GM21367 (cell line): ENCODE measurements around the gene FAM107A.
A peak's percentile ranks its signal among the peaks of the same experiment; 100 is the strongest.
"Not testable (repeated sequence)": the region's sequence is repeated elsewhere in the genome, so short reads cannot be mapped to it uniquely, and the experiment has no call there.

Experiments
- ATAC-seq: cut with Tn5 transposase; IDR thresholded peaks from one replicate; pipeline ENCODE4 v1.9.1; 2021; ENCODE audit not compliant: unreplicated experiment

Gene FAM107A

GRCh38 chr3:58537412-58538301 is 39.5 kb downstream of the FAM107A start:
- no peak for ATAC-seq

DNA sequence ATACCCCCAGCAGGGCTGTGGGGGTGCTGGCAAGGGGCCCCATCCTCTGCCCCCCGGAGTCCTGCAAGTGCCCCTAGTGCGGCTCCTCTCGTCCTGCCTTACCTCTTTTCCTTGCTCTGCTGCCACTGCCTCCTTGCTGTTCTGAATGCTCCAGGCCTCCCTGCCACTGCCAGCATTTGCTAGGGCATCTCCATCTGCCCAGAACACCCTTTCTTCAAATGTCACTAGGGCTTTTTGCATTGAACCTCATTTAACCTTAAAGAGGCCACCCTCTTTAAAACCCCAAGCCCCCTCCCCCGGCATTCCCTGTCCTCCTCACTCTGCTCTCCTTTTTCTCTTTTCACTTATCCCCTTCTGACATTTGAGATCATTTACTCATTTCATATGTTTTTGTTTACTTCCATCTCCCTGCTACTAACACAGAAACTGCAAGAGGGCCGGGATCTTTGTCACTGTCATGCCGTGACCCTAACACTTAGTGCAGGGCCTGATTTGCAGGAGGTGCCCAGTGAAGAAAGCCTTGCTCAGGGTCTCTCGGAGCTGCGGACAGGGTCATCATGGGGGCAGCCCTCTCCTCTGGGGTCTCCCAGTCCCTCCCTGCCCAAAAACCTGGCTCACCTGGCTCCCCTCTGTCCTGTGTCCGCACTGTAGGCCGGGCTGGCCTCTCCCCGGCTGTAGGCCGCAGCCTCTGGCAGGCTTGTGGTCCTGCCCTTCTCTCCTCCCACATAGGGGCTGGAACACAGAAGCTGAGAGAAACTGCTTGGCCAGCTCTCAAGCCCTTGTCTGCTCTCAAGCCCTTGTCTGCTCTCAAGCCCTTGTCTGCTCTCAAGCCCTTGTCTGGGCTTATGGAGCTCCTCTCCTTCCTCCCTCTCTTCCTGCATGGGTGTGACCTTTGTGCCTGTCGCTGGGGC is 40.4 kb downstream of the FAM107A start, which contains the start of gene ACOX2:
Gene ACOX2 (minus strand): TSS at position 690 of the 911 bp plus-strand sequence. CDS start 2,084 bp downstream, outside the sequence.
- ATAC-seq: no peak

DNA sequence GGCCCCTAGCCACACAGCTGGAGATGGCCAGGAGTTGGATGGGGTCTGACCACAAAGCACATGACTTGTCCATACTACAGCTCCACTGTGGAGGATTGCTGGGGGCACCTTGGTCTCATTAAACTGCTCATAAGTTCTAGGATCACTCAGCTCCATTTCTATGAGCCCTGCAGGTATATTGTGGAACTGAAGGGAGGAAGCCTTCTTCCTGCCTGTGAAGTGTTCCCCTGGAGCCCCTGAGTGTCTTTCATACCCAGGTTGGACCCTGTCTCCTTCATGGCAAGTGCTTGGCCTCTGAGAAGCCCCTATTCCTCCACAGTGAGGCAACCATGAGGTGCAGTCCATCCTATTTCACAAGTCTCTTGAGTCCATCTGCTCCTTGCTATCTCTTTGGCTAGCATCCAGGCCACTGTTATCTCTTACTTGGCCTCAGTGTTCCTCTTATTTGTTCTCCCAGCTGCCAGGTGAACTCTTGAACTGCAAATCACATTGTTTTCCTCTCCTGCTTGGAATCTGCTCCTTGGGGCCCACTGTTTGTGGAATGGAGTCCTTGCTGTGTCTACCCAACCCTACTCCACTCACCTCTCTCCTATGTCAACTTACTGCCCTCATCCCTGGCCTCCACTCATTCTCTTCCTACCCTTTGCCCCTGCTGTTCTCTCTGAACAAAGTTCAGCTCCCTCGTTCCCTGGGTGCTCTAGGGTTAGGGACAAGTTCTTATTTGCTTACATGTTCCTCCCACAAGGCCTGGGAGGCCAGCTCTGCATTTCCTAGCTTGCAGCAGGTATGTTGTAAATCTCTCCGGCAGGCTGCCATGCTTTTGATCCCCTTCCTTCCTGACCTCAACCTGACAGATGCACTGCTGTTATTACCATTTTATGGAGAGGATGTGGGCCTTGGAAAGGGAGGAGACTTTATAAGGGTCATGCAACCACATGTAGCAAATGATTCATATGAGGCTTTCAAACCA is 41.4 kb downstream of the FAM107A start:
- no peak for ATAC-seq

GRCh38 chr3:58534592-58535494 is 42.3 kb downstream of the FAM107A start:
- no peak for ATAC-seq

GRCh38 chr3:58532794-58533220 is 44.4 kb downstream of the FAM107A start:
- ATAC-seq: peak; percentile 91

DNA sequence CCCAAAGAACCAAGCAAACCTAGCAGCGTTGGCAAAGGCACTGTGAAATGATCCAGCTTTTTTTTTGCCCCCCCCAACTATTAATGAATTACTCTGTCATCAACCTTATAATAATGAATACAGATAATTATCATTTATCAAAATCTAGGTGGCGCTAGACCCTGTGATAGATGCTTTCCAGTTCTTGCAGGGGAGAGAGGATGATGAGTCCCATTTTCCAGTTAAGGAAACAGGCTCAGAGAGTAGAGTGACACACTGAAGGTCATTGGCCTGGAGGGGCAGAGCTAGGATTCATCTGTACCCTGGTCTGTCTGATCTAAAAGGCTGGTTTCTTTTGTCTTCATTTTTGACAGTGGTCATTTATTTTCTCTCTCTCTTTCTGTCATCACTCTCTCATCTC is 45.2 kb downstream of the FAM107A start:
- ATAC-seq: no peak

- ATAC-seq: no peak
Observed at GRCh38 chr3:58531555-58531954, 45.6 kb downstream of the FAM107A start.

GRCh38 chr3:58530354-58530865 is 46.8 kb downstream of the FAM107A start:
- ATAC-seq: no peak

DNA sequence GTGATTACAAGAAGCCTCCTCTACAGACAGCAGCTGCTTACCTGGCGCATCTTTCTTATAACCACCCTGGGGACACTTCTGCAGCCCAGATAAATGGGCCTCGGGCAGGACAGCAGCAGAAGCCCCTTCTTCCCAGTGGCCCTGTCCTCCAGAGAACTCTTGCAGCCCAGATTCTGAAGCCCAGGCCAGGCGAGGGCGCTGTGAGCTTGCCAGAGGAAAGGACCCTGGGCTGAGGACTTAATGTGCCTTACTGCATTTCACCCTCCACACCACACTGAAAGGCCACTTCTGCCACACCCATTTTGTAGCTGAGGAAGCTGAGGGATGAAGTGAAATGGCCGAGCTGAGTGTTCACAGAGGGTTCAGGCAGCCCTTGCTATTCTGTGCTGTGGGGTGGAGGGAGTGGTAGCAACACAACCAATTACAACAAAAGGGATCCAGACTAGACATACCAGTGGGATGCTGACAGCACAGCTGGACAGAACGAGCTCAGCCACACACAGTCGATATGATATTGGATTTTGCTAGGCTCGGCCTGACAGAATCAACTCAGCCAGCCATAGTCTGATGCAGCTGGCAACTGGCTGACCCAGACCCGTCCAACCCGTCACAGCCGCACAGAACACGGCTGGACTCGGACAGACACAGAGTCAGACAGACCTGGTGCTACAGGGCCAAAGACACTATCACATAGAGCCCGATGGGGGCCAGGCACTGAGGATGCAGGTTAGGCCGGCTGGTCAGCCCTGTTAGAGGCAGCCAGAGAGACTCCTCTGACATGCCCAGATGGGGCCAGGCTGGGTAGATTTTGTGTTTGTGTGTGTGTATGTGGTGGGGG is 47.5 kb downstream of the FAM107A start:
- ATAC-seq: no peak

DNA sequence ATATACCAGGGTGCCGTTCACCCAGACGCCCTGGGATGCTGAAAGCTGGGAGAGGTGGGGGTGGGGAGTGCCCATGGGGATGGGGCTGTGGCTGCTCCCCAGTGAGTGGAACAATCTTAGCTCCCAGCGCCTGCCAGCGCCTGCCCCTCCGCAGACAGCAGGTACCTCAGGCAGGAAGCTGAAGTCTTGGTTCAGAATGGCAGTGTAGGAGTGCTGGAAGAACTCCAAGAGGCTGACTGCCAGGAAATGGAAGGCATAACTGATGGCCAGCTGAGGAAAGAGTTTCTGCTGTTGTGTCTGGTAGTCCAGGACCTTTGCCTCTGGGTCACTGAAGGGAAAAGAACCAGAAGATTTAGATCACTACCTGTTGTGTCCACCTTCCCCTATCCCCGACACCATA is 48.6 kb downstream of the FAM107A start:
- no peak for ATAC-seq

DNA sequence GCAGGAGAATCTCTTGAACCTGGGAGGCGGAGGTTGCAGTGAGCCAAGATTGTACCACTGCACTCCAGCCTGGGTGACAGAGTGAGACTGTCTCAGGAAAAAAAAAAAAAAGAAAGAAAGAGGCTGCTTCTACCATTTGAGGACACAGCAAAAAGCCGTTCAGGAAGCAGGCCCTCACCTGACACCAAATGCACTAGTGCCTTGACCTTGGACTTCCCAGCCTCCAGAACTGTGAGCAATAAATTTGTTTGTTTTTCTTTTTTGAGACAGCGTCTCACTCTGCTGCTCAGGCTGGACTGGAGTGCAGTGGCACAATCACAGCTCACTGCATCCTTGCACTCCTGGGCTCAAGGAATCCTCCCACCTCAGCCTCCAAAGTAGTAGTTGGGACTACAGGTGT is 49.8 kb downstream of the FAM107A start:
- ATAC-seq: not testable (repeated sequence)

GRCh38 chr3:58526515-58526957 is 50.7 kb downstream of the FAM107A start:
- no peak for ATAC-seq

DNA sequence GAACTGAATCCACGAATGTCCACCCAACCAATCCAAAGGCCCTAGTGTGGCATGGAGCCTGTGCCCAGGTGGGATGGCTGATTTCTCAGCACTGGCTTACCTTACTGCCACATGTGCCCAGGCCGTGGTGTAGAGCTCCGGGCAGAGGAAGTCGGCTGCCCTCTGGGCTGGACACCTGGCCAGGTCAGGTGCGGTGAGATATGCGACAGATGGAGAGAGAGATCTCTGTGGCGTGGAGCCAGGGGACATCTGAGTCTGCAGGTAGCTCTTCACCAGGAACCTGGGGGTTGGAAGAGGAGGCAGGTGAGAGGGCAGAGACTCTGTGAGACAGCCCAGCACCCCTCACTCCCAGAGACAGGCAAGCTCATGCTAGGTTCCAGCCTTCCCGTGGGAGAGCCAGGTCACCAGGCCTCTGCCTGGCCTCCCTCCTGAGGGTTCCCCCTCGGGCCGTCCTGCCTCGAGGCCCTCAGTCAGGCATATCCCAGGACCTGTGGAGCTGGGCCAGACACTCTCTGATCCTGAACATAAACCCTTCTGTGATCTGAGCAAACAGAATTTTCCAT is 52.8 kb downstream of the FAM107A start:
- no peak for ATAC-seq

DNA sequence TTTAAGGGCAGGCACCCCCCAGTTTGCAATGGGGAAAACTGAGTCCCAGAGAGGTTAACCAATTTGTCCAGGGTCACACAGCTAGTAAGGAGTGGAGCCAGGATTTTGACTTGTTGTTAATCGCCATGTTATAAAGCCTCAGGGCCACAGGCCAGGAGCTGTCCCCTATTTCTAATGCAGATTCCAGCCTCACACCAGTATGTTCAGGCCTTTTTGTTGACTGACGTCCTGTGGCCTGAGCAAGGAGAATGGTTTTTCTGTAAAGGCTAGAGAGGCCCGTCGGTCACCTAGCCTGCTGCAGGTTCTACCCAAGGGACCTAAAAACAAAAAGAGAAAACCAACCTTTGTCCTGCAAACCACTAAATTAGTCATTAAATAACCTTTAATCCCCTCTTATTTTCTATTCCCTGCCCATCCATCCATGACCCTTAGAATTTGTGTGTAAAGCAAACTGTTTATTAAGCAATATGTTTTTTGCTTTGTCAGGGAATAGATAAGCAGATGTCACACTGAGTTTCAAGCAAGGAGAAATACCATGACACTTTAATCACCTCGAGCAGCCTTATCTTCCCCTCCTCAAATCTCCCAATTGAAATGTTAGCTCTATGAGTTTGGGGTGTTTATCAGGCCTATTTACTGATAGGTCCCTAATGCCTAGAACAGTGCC is 54.3 kb downstream of the FAM107A start:
- ATAC-seq: no peak

- no peak for ATAC-seq
Observed at GRCh38 chr3:58521917-58522631, 55.1 kb downstream of the FAM107A start.

- no peak for ATAC-seq
Observed at GRCh38 chr3:58521336-58521670, 55.9 kb downstream of the FAM107A start.
